Measurements from ENCODE around the gene NTN3. TPM values are rescaled to one million over a fixed set of nuclear protein-coding genes. Genes with fewer than 3 reads are reported as not detected.

NTN3 gene
- polyA plus RNA-seq, 3 donors, result 2.4 to 4.3 (median 3.8) TPM

- DNase-seq, result no peak
These were observed 25.4 kb downstream of the NTN3 start for GRCh38 chr16:2496223-2497115.

- no peak for DNase-seq
These were observed 26.1 kb downstream of the NTN3 start for GRCh38 chr16:2497116-2497630.

GRCh38 chr16:2497695-2498484 lies 26.8 kb downstream of the NTN3 start:
- DNase-seq, result no peak

GRCh38 chr16:2498531-2499253 lies 27.6 kb downstream of the NTN3 start:
- DNase-seq, result no peak

- no peak for DNase-seq
These were observed 28.4 kb downstream of the NTN3 start for GRCh38 chr16:2499454-2499853.

GRCh38 chr16:2499890-2500429 lies 28.9 kb downstream of the NTN3 start:
- no peak for DNase-seq

- DNase-seq, result no peak
These were observed 29.4 kb downstream of the NTN3 start for GRCh38 chr16:2500430-2500917.

- peak; percentile 87 for DNase-seq
These were observed 30.0 kb downstream of the NTN3 start for GRCh38 chr16:2500918-2501750.

GRCh38 chr16:2501946-2502895 lies 31.1 kb downstream of the NTN3 start:
- no peak for DNase-seq

- no peak for DNase-seq
These were observed 34.6 kb downstream of the NTN3 start for GRCh38 chr16:2505695-2506094.

GRCh38 chr16:2507052-2507659 lies 36.1 kb downstream of the NTN3 start:
- DNase-seq, result no peak

- DNase-seq, result no peak
These were observed 36.6 kb downstream of the NTN3 start for GRCh38 chr16:2507665-2508064.

- DNase-seq, result no peak
These were observed 37.8 kb downstream of the NTN3 start for GRCh38 chr16:2508722-2509400.

GRCh38 chr16:2511128-2511800 lies 40.2 kb downstream of the NTN3 start:
- no peak for DNase-seq

- no peak for DNase-seq
These were observed 41.1 kb downstream of the NTN3 start for GRCh38 chr16:2511996-2512734.

GRCh38 chr16:2512735-2513404 lies 41.8 kb downstream of the NTN3 start:
- no peak for DNase-seq
